Retina (tissue), 1 donor: Measurements from ENCODE around the gene TBL1X.

Experiments used
- DNase-seq: peaks from one replicate; pipeline ENCODE4 v3.0.0-alpha.2; 2016

TBL1X gene

GRCh38 chrX:9635803-9636202 lies 170.9 kb downstream of the TBL1X start:
- no peak for DNase-seq

GRCh38 chrX:9638871-9639270 lies 174.0 kb downstream of the TBL1X start:
- no peak for DNase-seq

GRCh38 chrX:9642270-9642995 lies 177.6 kb downstream of the TBL1X start:
- DNase-seq, result no peak

- DNase-seq, result no peak
Measured at GRCh38 chrX:9643807-9644206, 178.9 kb downstream of the TBL1X start.

GRCh38 chrX:9644335-9644734 lies 179.5 kb downstream of the TBL1X start:
- DNase-seq, result no peak

- DNase-seq, result peak; percentile 22
Measured at GRCh38 chrX:9646471-9647224, 181.8 kb downstream of the TBL1X start.

- DNase-seq, result no peak
Measured at GRCh38 chrX:9647431-9647830, 182.6 kb downstream of the TBL1X start.

- no peak for DNase-seq
Measured at GRCh38 chrX:9650091-9650490, 185.2 kb downstream of the TBL1X start.

- DNase-seq, result no peak
Measured at GRCh38 chrX:9651737-9652136, 186.9 kb downstream of the TBL1X start.

GRCh38 chrX:9654929-9655328 lies 190.1 kb downstream of the TBL1X start:
- DNase-seq, result no peak

GRCh38 chrX:9656277-9656676 lies 191.4 kb downstream of the TBL1X start:
- no peak for DNase-seq

GRCh38 chrX:9656871-9657270 lies 192.0 kb downstream of the TBL1X start:
- no peak for DNase-seq

- no peak for DNase-seq
Measured at GRCh38 chrX:9657590-9658256, 192.9 kb downstream of the TBL1X start.

GRCh38 chrX:9658409-9658808 lies 193.6 kb downstream of the TBL1X start:
- DNase-seq, result no peak

GRCh38 chrX:9659571-9660195 lies 194.8 kb downstream of the TBL1X start:
- DNase-seq, result no peak

GRCh38 chrX:9662148-9662547 lies 197.3 kb downstream of the TBL1X start:
- DNase-seq, result no peak

- no peak for DNase-seq
Measured at GRCh38 chrX:9663216-9663615, 198.4 kb downstream of the TBL1X start.

- no peak for DNase-seq
Measured at GRCh38 chrX:9664224-9664623, 199.4 kb downstream of the TBL1X start.

- no peak for DNase-seq
Measured at GRCh38 chrX:9665113-9665512, 200.3 kb downstream of the TBL1X start.

- no peak for DNase-seq
Measured at GRCh38 chrX:9668537-9668936, 203.7 kb downstream of the TBL1X start.

GRCh38 chrX:9670136-9670814 lies 205.4 kb downstream of the TBL1X start:
- DNase-seq, result no peak

- no peak for DNase-seq
Measured at GRCh38 chrX:9671998-9672397, 207.1 kb downstream of the TBL1X start.

- no peak for DNase-seq
Measured at GRCh38 chrX:9676306-9676705, 211.4 kb downstream of the TBL1X start.
